DOHH2 (cell line): Measurements from ENCODE around the gene KLF2.

Experiments used
- EZH2phosphoT487 ChIP-seq: fragments of 200-600 bp; sonication (generic); IDR thresholded peaks from 2 replicates; pipeline ENCODE4 v1.6.1; 2017; ENCODE audit warnings: borderline replicate concordance, mild to moderate bottlenecking, antibody characterized with exemption, low read length, moderate library complexity, mixed read lengths
- TF ChIP-seq, protein P1 (sequence below): fragments of 200-600 bp; sonication (generic); IDR thresholded peaks from one replicate; pipeline ENCODE4 v1.5.1; 2014; ENCODE audit warnings: antibody characterized with exemption, mild to moderate bottlenecking, low read depth, low read length; ENCODE audit not compliant: poor library complexity, severe bottlenecking

DNA sequence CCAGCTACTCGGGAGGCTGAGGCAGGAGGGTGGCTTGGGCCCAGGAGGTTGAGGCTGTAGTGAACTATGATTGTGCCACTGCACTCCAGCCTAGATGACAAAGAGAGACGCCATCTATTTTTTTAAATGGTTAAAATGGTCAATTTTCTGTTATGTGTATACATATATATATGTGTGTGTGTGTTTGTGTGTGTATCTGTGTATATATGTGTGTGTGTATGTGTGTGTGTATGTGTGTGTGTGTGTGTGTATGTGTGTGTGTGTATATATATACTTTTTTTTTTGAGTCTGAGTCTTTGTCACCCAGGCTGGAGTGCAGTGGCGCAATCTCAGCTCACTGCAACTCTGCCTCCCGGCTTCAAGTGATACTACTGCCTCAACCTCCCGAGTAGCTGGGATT is 42.9 kb upstream of the KLF2 start:
- TF ChIP-seq, protein P1, sequence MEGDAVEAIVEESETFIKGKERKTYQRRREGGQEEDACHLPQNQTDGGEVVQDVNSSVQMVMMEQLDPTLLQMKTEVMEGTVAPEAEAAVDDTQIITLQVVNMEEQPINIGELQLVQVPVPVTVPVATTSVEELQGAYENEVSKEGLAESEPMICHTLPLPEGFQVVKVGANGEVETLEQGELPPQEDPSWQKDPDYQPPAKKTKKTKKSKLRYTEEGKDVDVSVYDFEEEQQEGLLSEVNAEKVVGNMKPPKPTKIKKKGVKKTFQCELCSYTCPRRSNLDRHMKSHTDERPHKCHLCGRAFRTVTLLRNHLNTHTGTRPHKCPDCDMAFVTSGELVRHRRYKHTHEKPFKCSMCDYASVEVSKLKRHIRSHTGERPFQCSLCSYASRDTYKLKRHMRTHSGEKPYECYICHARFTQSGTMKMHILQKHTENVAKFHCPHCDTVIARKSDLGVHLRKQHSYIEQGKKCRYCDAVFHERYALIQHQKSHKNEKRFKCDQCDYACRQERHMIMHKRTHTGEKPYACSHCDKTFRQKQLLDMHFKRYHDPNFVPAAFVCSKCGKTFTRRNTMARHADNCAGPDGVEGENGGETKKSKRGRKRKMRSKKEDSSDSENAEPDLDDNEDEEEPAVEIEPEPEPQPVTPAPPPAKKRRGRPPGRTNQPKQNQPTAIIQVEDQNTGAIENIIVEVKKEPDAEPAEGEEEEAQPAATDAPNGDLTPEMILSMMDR, result no peak
- TF ChIP-seq EZH2phosphoT487, result no peak
